Mesangial cell (primary cell): ENCODE data around the gene UBE2U. TPM values are rescaled to one million over a fixed set of nuclear protein-coding genes. Genes with fewer than 3 reads are reported as not detected.

ENCODE experiments used
- total RNA-seq: library from RNA; depleted of rRNA; stranded (reverse); fragments of >200 nt; gene quantifications from 2 replicates; pipeline ENCODE4 v1.2.3, GENCODE V29; 2015

The UBE2U gene
- total RNA-seq = not detected in 2 replicates

GRCh38 chr1:64203420-64203819 is at the start of gene UBE2U:
TSS of gene UBE2U (plus strand) at chr1:64203623. CDS start at chr1:64204051, 428 bp downstream.

